OCI-M2 (cell line): Measurements from ENCODE around the gene ZNF438.

Experiments
- DNase-seq: peaks from one replicate; lab custom pipeline; 2025; ENCODE audit not compliant: unreplicated experiment; lab: John Stamatoyannopoulos, UW

Gene ZNF438

GRCh38 chr10:30897048-30897447 is 134.6 kb downstream of the ZNF438 start:
- DNase-seq: no peak

- no peak for DNase-seq
Observed at GRCh38 chr10:30894221-30894620, 137.4 kb downstream of the ZNF438 start.

GRCh38 chr10:30893208-30893607 is 138.5 kb downstream of the ZNF438 start:
- DNase-seq: no peak

DNA sequence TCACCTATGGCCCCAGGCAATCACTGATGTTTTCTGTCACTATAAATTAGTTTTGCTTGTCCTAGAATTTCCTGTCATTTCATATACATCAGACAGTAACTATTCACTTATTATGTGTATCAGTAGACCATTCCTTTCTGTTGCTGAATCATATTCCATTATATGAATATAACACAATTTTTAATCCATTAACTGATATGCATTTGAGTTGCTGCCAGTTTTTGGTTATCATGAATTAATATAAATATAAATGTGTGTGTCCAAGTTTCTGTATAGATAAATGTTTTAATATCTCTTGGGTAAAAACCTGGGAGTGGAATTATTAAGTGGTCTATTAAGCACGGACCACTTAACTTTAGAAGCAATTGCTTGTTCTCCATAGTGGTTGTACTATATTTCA is 143.8 kb downstream of the ZNF438 start:
- DNase-seq: no peak

DNA sequence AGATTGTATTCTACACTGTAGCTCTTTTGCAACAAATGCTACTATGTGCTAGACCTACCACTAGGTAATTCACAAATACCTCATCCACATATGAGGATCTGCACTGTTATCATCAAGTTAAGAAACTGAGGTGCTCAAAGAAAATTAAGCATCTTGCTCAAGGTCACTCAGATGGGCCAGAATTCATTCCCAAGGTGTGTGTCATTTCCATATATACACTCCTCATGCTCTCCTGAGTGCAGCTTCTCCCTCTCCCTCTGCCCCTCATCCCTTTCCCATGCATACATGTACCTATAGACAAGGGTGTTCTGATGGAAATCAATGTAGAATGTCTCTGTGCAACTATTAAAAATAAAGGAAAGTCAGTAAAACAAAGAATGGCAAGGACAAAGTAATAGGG is 146.2 kb downstream of the ZNF438 start:
- DNase-seq: no peak

DNA sequence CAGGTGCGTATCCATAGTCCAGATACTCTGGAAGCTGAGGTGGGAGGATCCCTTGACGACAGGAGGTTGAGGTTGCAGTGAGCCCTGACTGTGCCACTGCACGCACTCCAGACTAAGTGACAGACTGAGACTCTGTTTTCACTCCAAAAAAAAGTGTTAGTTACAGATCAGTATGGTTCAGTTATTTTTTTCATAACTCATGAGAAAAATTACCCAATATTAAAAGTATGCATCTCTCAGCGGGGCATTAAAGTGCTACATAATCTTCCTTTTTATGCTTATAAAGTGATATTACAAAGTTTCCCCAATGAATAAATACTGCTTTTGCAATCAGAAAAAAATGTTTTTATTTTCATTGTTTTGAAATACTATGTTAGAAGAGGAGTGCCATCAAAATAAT is 147.9 kb downstream of the ZNF438 start:
- no peak for DNase-seq

DNA sequence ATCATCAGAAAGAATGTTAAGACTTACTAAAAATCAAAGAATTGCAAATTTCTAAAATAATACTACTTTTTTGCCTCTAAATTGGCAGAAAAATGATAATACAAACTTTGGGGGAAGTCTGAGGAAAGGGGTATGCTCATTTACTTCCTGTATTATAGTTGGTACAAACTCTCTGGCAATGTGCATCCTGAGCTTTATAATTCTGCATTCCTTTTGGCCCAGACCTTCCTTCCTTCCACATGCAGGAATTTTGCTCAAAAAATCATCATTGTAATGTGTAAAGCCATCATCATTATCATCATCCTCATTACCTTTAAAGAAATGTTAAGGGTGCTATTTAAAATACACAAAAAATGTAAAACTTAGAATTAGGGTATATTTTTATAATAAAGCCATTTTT is 148.5 kb downstream of the ZNF438 start:
- DNase-seq: no peak

DNA sequence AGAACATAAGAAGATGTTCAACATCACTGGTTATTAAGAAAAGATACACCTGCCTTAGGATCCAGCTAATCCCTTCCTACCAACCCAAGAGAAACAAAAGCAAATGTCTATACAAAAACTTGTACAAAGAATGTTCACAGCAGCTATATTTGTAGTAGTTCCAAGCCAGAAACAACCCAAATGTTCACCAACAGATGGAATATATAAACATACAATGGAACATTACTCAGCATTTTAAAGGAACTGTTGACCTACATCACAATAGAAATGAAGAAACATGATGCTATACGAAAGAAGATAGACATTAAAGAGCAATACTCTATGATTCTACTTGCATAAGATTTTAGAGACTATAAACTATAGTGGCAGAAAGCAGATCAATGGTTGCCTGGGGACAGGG is 149.4 kb downstream of the ZNF438 start:
- no peak for DNase-seq

GRCh38 chr10:30878920-30879319 is 152.7 kb downstream of the ZNF438 start:
- DNase-seq: no peak

DNA sequence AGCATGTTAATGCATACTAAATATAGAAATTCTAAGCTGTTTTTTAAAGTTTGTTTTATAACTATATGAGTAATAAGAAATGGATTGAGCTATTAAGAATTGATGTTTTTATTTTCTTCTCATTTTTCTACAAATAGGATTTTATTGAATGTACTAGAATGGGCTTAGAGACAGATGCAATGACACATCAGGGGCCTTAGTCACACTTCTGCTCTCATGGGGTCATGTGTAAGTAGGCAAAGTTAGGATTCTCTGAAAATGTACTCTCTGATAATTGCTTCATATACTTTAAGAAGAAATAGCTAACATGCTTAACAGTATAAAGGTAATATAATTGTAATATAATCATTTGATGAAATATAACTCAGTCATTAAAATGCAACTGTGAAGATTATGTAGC is 154.6 kb downstream of the ZNF438 start:
- DNase-seq: no peak

DNA sequence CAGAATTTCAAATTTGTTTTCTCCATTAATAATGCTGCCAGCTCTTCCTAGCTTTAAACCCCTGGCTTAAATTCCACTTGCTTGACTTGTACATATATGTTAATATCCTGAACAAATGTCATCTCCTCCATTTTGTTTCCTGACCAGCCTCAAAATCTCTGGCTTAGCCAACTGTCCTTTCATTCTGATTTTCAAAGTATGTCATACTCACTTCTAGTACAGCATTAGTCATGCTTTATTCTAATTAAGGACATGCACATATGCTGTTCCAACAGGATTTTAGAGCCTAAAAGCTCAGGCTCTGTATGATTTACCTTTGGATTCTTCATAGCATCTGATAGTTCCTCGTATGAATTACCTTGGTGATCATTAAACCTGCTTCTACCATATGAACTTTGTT is 158.3 kb downstream of the ZNF438 start:
- no peak for DNase-seq

DNA sequence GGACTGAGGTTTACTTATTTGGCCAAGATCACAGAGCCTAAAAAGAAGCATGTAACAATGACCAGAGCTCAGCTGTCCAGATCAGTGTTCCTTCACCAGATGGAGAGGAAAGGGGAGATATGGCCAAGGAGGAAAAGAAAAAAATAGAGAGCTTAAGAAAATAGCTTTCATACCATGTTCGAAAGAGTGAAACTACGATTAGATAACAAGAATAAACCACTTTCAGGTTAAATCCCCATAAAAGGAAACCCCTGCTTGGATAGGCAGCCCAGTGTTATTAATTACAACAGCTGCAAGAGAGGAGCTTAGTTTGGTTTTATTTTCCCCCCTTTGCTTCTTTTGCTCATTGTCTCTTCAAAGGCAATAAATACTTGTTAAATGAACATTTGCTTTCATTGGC is 160.8 kb downstream of the ZNF438 start:
- no peak for DNase-seq

DNA sequence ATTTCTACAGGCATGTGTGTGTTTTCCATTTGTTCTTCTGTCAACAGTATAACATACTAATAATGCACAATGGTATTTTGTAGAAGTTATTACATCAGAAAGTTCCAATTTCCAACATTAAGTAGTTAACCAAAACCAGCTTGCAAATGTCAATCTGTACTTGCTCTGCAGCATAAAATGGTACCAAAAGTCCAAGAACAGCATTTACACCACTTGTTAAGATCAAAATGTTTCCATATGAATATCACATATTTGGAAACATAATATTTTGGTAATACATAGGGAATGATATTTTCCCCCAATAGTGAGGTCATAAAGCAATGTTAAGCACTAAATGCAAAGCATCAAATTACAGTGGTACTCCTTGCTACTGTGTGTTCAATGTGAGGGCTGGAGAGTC is 162.1 kb downstream of the ZNF438 start:
- DNase-seq: no peak

- no peak for DNase-seq
Observed at GRCh38 chr10:30868611-30869010, 163.1 kb downstream of the ZNF438 start.

- no peak for DNase-seq
Observed at GRCh38 chr10:30866896-30867295, 164.8 kb downstream of the ZNF438 start.

DNA sequence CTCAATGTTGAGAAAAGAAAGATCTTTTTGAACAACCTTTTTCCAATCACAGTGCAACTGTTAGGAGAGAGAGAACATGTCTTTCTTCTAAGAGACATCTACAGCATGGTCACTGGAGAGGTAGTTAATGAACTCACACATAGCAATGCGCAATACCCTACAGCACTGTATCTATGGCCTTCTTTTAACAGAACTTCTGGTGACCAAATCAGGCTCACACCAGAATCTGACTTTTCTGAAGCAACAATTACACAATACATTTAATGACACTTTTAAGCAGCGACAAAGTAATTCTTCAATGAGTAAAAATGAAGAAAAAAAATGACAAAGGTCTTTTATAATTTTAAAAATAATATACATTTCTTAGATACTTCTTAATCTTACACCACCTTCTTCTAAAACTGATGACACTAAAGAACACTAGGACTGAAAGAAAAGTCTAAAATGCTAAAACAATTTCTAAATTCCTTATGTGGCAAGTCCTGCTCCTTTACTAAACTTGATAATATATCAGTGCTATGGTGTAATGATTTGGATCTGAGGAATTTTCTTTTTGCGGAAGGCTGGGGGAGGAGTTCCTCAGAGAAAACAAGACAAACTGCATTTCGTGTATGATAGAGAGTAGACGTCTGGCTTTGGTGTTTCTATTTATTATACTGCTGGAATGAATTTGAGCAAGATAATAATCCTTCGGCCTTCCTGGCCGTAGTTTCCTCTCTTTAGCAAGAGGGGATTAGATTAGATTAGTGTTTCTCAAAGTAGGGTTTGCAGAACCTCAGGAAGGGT is 166.3 kb downstream of the ZNF438 start:
- no peak for DNase-seq

DNA sequence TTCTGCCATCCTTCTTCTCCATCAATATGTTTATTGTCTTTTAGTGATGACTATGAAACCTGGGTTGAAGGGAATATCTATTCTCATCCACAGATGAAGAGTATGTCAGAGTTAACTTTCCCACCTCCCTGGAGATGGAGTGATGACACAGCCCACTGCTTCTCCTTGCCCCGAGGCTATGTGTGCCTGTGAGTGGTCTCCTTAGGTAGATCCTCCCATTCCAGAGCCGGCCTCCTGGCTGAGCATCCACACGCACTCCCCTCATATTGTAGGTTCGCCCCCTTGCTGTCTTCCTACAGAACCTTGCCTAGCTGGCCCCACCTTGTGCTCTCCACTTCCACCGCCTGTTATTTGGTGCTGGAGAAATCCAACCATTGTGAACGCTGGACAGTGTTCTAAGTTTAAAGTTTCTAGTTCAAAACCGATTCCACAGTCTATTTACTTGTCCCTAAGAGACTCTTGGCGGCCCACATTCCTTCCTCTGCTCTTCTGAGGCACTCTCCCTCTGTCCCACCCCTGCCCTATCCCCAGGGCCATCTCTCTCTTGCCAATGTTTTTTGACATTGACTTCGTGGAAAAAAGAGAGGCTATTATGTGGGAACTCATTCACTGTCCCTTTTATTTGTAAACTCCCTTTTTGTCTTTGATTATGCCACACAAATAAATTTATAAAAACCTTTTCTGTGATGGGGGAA is 168.0 kb downstream of the ZNF438 start:
- DNase-seq: no peak

DNA sequence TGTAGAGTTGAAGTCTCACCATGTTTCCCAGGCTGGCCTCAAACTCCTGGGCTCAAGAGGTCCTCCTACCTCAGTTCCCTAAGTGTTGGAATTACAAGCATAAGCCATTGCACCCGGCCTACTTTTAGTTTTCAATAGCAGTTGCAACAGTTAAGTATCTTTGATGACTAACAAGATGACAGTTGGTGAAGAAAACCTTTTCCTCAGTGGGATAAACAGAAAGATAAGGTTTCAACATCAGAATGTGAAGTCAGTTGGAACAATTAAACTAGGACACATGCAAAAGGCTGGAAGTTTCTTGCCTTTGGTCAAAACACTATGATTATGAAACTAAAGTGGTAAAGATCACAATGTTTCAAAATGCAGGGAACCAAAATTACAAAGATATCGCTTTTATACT is 169.2 kb downstream of the ZNF438 start:
- DNase-seq: no peak

GRCh38 chr10:30861976-30862375 is 169.7 kb downstream of the ZNF438 start:
- no peak for DNase-seq

DNA sequence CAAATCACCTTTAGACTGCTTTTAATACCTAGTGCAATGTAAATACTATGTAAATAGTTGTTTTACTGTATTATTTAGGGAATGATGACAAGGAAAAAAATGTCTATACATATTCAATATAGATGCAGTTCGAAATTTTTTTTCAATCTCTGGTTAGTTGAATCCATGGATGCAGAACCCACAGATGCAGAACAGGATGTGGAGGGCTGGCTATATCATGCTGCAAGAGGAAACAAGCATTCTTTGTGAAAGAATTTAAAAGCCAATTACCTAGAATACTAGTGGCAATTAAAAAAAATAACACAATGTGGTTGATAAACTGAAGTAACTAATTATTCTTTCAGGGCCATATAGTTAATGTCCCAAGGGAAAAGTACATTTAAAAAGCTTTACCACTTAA is 170.4 kb downstream of the ZNF438 start:
- no peak for DNase-seq

- DNase-seq: no peak
Observed at GRCh38 chr10:30858499-30858898, 173.2 kb downstream of the ZNF438 start.

DNA sequence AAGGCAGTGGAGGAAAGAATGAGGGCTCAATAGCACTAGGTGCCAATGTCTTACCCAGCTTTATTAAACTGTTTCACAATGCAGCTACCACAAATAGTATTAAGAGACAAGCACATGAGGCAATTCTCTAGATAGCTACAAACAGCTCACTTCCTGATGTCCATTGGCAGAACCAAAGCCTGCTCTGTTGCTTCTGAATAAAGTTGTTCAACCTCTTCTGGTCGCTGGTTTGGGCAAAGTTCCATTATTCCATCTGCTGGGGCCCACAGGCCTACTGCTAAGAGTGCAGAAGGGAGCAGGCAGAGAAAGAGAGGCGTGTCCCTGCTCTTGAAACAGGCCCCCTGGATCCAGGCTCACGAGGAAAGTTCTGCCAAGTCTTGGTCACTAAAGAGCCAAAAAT is 173.9 kb downstream of the ZNF438 start:
- no peak for DNase-seq

DNA sequence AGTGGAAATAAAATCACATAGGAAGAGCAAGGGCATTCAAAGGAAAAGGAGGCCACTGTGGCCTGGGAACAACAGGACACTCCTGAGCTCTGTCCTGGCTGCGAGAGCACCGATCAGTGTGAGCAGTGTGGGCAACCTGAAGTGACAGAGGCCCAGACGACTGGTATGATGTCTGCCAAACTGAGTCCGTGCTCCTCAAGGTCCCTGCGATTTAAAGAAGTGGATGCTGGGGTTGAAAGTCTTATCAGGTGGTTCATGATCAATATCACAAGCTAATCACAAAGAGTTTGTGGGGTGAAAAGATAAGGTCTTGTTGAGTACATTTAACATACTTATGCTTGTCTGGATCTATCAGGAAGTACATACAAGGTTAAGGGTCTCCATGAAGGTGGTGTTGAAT is 176.5 kb downstream of the ZNF438 start:
- no peak for DNase-seq
